B cell (primary cell): ENCODE results near the gene PTER. TPM values are rescaled to one million over a fixed set of nuclear protein-coding genes. Genes with fewer than 3 reads are reported as not detected.

Experiments
- ATAC-seq: fragments of 200-7000 bp; cut with Tn5 transposase; one replicate; pipeline ENCODE4 v1.10.0; 2021; ENCODE audit warnings: low read depth, mild to moderate bottlenecking, moderate number of reproducible peaks, moderate library complexity
- CTCF ChIA-PET: fragments of 350-600 bp; sonication (Branson Sonifier 250); formaldehyde crosslinking; loops from one replicate; lab custom pipeline; 2021; ENCODE audit warnings: antibody characterized with exemption, inconsistent platforms; lab: Charles Lee
- POLR2A ChIA-PET: fragments of 350-600 bp; sonication (Branson Sonifier 250); formaldehyde crosslinking; loops from one replicate; lab custom pipeline; 2021; ENCODE audit warnings: antibody characterized with exemption; lab: Charles Lee
- DNase-seq: peaks from one replicate; pipeline ENCODE4 v3.0.0; 2013
- H2AFZ ChIP-seq: 2 replicates; pipeline ENCODE4 v1.6.1; 2012; ENCODE audit warnings: mild to moderate bottlenecking, low read depth, low read length; ENCODE audit not compliant: insufficient read depth, poor library complexity, severe bottlenecking
- H3K27ac ChIP-seq, 2 donors: 1 replicate in 1 of 2; 2 replicates in 1 of 2; pipeline ENCODE4 v1.5.1; 2012 to 2013; ENCODE audit warnings: low read length in 2 of 2, mild to moderate bottlenecking in 2 of 2, moderate library complexity in 1 of 2
- H3K27me3 ChIP-seq, 4 experiments: fragments of 200-600 bp in 1 of 4; sonication (generic) in 1 of 4; replicated peaks in 1 of 4; 1 replicate in 2 of 4; 2 replicates in 2 of 4; pipeline versions ENCODE4 v1.6.1 to v1.7.0; 2013 to 2016; ENCODE audit warnings: low read length in 3 of 4, mild to moderate bottlenecking in 2 of 4, mixed read lengths in 1 of 4, moderate library complexity in 1 of 4; ENCODE audit not compliant: insufficient read depth in 4 of 4, control insufficient read depth in 3 of 4; ENCODE audit errors: control extremely low read depth in 1 of 4
- H3K36me3 ChIP-seq, 2 experiments: replicated peaks in 1 of 2; 1 replicate in 1 of 2; 2 replicates in 1 of 2; pipeline versions ENCODE4 v1.6.1 to v1.7.1; 2013; ENCODE audit warnings: low read length in 1 of 2; ENCODE audit not compliant: insufficient read depth in 2 of 2, control insufficient read depth in 1 of 2; ENCODE audit errors: control extremely low read depth in 1 of 2, extremely low read depth in 1 of 2
- H3K4me1 ChIP-seq, 2 donors: fragments of 200-600 bp in 1 of 2; sonication (generic) in 1 of 2; 1 replicate in 1 of 2; 2 replicates in 1 of 2; pipeline versions ENCODE4 v1.5.1 to v1.6.1; 2013 to 2017; ENCODE audit warnings: low read length in 2 of 2; ENCODE audit not compliant: control insufficient read depth in 2 of 2, insufficient read depth in 2 of 2
- H3K4me2 ChIP-seq: replicated peaks from 2 replicates; pipeline ENCODE3; 2012; ENCODE audit warnings: mild to moderate bottlenecking, low read depth, low read length; ENCODE audit not compliant: poor library complexity, severe bottlenecking
- H3K4me3 ChIP-seq, 5 experiments: fragments of 200-600 bp in 1 of 5; sonication (generic) in 1 of 5; 1 replicate in 3 of 5; 2 replicates in 2 of 5; pipeline versions ENCODE4 v1.5.1 to v1.7.0; 2011 to 2016; ENCODE audit warnings: low read length in 4 of 5, mild to moderate bottlenecking in 4 of 5, low read depth in 2 of 5, control low read depth in 1 of 5, moderate library complexity in 1 of 5; ENCODE audit not compliant: insufficient read depth in 1 of 5; ENCODE audit errors: control extremely low read depth in 1 of 5, extremely low read depth in 1 of 5
- H3K79me2 ChIP-seq: fragments of 200-600 bp; sonication (generic); one replicate; pipeline ENCODE4 v1.6.0; 2016; ENCODE audit warnings: low read length; ENCODE audit not compliant: control insufficient read depth, insufficient read depth
- H3K9ac ChIP-seq: fragments of 200-600 bp; sonication (generic); 2 replicates; pipeline ENCODE4 v1.6.1; 2017; ENCODE audit warnings: mild to moderate bottlenecking, low read length, moderate library complexity
- H3K9me3 ChIP-seq, 3 donors: one replicate each; pipeline versions ENCODE4 v1.6.1 to v1.7.1; 2013; ENCODE audit warnings: low read length in 2 of 3; ENCODE audit not compliant: control insufficient read depth in 2 of 3, insufficient read depth in 1 of 3; ENCODE audit errors: control extremely low read depth in 1 of 3
- H4K20me1 ChIP-seq: 2 replicates; pipeline ENCODE4 v1.6.0; 2012; ENCODE audit warnings: mild to moderate bottlenecking, low read length; ENCODE audit not compliant: insufficient read depth, control insufficient read depth, poor library complexity, severe bottlenecking
- H3K27ac Mint-ChIP-seq: one replicate; pipeline ENCODE4 v1.8.0; 2021; ENCODE audit warnings: mixed read lengths
- H3K27me3 Mint-ChIP-seq: one replicate; pipeline ENCODE4 v1.8.0; 2021; ENCODE audit warnings: mixed read lengths
- H3K4me1 Mint-ChIP-seq: one replicate; pipeline ENCODE4 v1.8.0; 2021; ENCODE audit warnings: mixed read lengths
- H3K4me3 Mint-ChIP-seq: one replicate; pipeline ENCODE4 v1.8.0; 2021; ENCODE audit warnings: mixed read lengths
- H3K9me3 Mint-ChIP-seq: one replicate; pipeline ENCODE4 v1.8.0; 2022; ENCODE audit warnings: mixed read lengths; ENCODE audit not compliant: insufficient read depth
- EZH2 ChIP-seq: IDR thresholded peaks from 2 replicates; pipeline ENCODE4 v1.6.1; 2012; ENCODE audit warnings: borderline replicate concordance, low read depth, mild to moderate bottlenecking, moderate library complexity, low read length; ENCODE audit not compliant: insufficient read depth, poor library complexity, severe bottlenecking
- WGBS: methylation state at CpG from one replicate; pipeline ENCODE4 v1.1.5; 2013; ENCODE audit warnings: missing lambda C conversion rate; ENCODE audit not compliant: insufficient coverage; 5-methylcytosine and 5-hydroxymethylcytosine counted together
- intact Hi-C: fragments of 100-400 bp; cut with micrococcal nuclease; formaldehyde crosslinking; loops from one replicate; pipeline ENCODE4 v1.10.0; 2022
- polyA plus RNA-seq: library from polyadenylated mRNA; depleted of rRNA; stranded (reverse); fragments of >200 nt; gene quantifications from 2 replicates; pipeline ENCODE4 v1.2.3, GENCODE V29; 2012
- total RNA-seq, 2 donors: library from RNA; stranded (reverse); fragments of 120-200 nt in 1 of 2; gene quantifications; 1 replicate in 1 of 2; 2 replicates in 1 of 2; pipeline versions ENCODE4 v1.2.3 to v1.2.4, GENCODE V29; 2013 to 2022
- TF ChIP-seq, protein P1 (sequence below): fragments of 200-600 bp; IDR thresholded peaks from one replicate; pipeline ENCODE4 v1.8.0; 2022; ENCODE audit warnings: antibody characterized with exemption, mild to moderate bottlenecking

Gene PTER
- total and polyA plus RNA-seq, 2 donors (not counting 1 experiment from before 2014, with no cell fraction given): 7.4 to 18.6 TPM

DNA sequence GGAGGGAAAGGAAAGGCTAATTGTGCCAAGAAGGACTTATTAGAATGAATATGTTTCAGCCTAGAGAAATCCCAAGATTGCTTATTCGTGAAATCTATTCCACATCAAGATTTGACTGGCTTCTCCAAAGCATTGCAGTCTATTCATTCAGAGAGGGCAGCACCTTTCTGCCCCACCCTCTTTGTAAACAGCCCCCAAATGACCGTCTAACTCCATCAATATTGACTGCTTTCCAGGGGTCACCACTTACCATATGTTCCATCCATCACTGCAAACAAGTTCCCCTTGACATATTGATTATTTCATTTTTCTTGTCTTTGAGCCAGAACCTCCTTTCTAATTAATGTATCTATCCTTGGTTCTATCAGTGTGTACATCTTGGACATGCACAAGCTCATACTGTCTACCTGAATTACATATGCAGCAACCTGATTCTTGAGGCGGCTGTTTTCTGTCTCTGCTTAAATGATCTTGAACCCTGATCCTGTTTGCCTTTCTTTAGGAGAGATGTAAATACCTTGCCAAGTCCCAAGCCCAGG, 44.2 kb upstream of the PTER start:
- CTCF ChIA-PET: no interaction called here

DNA sequence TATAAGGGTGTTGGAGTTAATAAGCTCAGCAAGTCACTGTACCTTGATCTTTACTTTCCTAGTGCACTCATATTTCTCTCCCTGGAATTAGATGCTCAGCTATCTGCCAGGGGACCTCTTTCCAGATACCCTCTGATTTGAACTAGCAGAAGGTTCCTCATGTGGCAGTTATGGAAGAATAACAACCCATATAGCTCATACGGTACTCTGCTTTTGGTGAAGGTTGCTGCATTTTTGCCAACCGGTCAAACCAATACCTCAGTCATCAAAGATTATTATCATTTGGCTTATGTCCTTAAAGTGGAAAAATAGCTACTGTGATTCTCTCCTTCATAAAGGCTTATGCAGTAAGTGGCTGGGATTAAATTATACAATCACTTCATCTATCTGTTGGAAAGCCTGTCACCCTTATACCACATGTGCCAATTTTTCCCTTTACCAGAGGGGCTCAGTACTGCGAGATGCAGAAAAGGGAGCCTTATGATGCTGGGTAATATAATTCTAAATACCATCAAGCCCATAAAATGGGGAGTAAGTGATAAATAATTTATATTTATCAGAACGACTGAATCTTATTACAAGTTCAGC, 43.4 kb upstream of the PTER start:
- WGBS: no CpG with 5 or more reads among the region's 4 CpGs
- intact Hi-C loops: no loop called here
- ATAC-seq (no peak), DNase-seq (no peak)
- Mint-ChIP-seq H3K27me3 (peaks cover 17% of the 10 kb centered on the region), H3K27ac (no peak overlapping the region), H3K4me1 (no peaks in the 10 kb centered on the region), H3K4me3 (no peak overlapping the region), H3K9me3 (no peaks in the 10 kb centered on the region)
- no peaks in the 10 kb centered on the region for H3K4me1 ChIP-seq
- H3K9me3 ChIP-seq: no peaks in the 10 kb centered on the region
- CTCF ChIA-PET: no interaction called here
- POLR2A ChIA-PET: no interaction called here
- no peak overlapping the region for H3K9ac ChIP-seq
- H3K27me3 ChIP-seq: no peaks in the 10 kb centered on the region
- no peak overlapping the region for H3K4me3 ChIP-seq
- TF ChIP-seq, protein P1, sequence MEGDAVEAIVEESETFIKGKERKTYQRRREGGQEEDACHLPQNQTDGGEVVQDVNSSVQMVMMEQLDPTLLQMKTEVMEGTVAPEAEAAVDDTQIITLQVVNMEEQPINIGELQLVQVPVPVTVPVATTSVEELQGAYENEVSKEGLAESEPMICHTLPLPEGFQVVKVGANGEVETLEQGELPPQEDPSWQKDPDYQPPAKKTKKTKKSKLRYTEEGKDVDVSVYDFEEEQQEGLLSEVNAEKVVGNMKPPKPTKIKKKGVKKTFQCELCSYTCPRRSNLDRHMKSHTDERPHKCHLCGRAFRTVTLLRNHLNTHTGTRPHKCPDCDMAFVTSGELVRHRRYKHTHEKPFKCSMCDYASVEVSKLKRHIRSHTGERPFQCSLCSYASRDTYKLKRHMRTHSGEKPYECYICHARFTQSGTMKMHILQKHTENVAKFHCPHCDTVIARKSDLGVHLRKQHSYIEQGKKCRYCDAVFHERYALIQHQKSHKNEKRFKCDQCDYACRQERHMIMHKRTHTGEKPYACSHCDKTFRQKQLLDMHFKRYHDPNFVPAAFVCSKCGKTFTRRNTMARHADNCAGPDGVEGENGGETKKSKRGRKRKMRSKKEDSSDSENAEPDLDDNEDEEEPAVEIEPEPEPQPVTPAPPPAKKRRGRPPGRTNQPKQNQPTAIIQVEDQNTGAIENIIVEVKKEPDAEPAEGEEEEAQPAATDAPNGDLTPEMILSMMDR: no peak
- no peak for TF ChIP-seq EZH2
- H4K20me1 ChIP-seq: no peaks in the 10 kb centered on the region
- H3K27ac ChIP-seq: no peak overlapping the region
- no peak overlapping the region for H3K4me2 ChIP-seq
- H2AFZ ChIP-seq: no peak overlapping the region
- no peaks in the 10 kb centered on the region for H3K36me3 ChIP-seq
- no peaks in the 10 kb centered on the region for H3K79me2 ChIP-seq

More for the DNA sequence above, 44.2 kb upstream of the PTER start:
- H3K4me2 ChIP-seq: no peak overlapping the region
- no peaks in the 10 kb centered on the region for H3K4me1 ChIP-seq
- intact Hi-C loops: no loop called here
- Mint-ChIP-seq H3K27me3 (peaks cover 17% of the 10 kb centered on the region), H3K9me3 (no peaks in the 10 kb centered on the region), H3K4me3 (no peak overlapping the region), H3K4me1 (no peaks in the 10 kb centered on the region), H3K27ac (no peak overlapping the region)
- no peak for ATAC-seq
- 85% methylated on average over 3 of the region's 3 CpGs for WGBS
- H3K9ac ChIP-seq: no peak overlapping the region
- no peak for DNase-seq
- TF ChIP-seq, protein P1: no peak
- no peak overlapping the region for H2AFZ ChIP-seq
- no peak overlapping the region for H3K27ac ChIP-seq
- H3K9me3 ChIP-seq: peaks cover 0 to 2% (median 0%) of the 10 kb centered on the region in 3 donors
- no peaks in the 10 kb centered on the region for H3K79me2 ChIP-seq
- no peaks in the 10 kb centered on the region for H4K20me1 ChIP-seq
- no peaks in the 10 kb centered on the region for H3K36me3 ChIP-seq
- H3K4me3 ChIP-seq: no peak overlapping the region
- no peaks in the 10 kb centered on the region for H3K27me3 ChIP-seq
- POLR2A ChIA-PET: no interaction called here
